ELF-1 (cell line): ENCODE results near the gene WRAP73.

Source experiments
- DNase-seq: peaks from one replicate; pipeline ENCODE4 v3.0.0-alpha.2; 2016; ENCODE audit warnings: low read depth, low spot score

The WRAP73 gene

GRCh38 chr1:3649342-3650247 is at the start of gene WRAP73:
Gene WRAP73, minus strand, starts transcription at chr1:3650103. Its CDS starts 104 bp downstream, at chr1:3649999.
- peak; percentile 94 for DNase-seq

DNA sequence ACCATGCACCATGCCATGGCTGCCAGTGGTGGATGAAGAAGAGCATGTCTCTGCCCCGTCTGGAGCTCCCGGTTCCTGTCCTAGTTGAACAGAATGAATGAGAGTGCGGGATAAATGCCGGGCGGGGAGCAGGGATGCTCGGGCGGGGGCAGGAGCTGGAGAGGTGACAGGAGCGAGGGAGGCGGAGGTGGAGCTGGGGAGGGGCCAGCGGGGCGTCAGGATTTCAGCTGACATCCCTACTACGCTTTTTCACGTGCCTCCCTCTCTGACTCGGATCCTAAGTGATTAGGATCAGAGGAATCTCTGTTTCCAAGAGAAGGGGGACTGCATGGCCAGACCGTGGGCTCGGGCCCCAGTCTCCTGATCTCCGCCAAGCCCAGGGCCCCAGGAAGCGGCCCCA is 49.7 kb upstream of the WRAP73 start:
- DNase-seq: no peak

GRCh38 chr1:3698660-3699408 is 48.9 kb upstream of the WRAP73 start:
- no peak for DNase-seq

DNA sequence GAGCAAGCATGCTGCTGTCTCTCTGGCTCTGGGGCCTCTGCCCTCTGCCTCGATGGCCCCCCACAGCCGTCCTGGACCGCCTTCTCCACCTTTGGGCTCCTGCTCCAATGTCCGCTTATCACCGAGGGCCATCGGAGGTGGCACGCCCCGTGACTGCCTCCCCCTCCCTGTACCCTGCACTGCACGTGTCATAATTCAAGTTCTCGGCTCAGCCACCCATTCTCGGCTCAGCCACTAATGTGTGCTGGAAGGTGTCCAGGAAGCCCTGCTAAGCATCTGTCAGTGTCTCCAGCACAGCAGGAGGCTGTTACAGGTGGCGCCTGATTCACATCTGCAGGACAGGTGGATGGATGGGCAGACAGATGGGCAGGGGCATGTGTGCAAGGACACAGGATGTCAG is 47.9 kb upstream of the WRAP73 start:
- no peak for DNase-seq

DNA sequence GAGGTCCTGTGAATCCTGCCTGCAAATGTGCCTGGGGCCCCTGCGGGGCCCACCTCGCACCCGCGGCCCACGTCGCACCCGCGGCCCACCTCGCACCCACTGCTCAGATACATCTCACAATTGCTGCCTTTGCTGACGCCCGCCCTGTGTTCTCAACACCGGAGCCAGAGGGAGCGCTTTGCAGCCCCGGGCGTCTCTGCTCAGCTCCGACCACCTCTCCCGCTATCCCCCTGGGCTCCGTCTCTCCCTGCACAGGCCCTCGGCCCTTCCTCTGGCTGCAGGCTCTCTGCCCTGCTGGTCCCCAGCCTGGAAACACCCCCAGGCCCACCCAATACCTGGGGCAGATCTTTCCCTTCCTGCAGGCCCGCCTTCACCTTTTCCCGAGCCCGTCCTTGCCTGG is 47.2 kb upstream of the WRAP73 start:
- DNase-seq: no peak

DNA sequence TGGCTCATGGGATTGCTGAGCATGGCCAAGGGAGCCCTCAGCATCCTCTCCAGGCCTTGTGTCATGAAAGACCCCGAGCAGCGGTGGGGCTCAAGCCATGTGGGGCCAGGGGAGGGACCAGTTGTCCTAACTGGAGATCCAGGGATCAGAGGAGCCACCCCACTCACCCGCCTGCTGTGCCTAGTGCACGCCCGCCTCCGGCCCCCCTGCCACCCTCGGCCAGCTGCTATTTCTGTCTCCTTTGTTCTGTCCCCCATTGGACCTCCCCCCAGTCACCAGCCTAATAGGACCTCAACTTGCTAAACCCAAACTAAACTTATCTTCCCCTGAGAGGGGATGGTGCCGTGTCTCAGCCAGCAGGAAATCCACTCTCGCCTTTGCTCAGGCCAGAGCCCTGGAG is 46.8 kb upstream of the WRAP73 start:
- no peak for DNase-seq

DNA sequence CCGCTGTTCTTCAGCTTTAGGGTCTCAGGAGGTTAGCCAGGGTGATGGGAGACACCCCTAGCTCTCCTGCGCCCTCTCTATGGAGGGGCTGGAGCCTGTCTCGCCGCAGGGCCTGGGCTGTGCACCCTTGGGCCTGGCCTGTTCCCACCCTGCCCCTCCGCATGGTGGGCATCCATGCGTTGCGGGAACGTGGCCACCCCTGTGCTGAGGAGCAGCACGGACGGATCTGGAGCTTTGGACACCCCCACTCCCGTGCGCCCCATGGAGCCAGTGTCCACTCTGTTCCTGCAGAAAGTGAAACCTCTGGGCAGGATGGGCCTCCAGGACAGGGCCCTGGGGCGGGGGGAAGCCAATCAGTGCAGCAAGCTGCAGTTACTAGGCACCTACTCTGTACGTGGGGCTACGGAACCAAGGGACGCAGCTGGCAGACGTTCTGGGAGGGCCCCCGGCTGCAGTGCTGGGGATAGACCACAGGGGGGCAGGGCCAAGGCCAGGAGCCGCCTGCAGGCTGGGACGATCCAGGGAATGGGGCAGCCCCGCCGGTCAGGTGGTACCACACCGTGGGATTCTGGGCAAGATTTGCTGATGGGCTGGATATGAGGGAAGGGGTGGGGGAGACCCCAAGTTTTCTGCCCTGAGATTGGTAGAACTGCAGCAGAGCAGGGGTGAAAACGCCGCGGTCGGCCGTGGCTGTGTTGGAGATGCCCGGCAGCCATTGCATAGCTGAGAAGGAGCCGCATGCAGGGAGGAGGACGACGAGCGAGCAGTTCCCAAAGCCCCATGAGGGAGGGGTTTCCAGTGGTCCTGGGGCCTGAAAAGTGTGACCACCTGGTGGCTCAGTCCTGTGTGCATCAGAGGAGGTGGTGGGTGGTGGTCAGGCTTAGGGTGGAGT is 45.7 kb upstream of the WRAP73 start:
- peak; percentile 69 for DNase-seq

GRCh38 chr1:3693321-3693720 is 43.4 kb upstream of the WRAP73 start:
- DNase-seq: no peak

DNA sequence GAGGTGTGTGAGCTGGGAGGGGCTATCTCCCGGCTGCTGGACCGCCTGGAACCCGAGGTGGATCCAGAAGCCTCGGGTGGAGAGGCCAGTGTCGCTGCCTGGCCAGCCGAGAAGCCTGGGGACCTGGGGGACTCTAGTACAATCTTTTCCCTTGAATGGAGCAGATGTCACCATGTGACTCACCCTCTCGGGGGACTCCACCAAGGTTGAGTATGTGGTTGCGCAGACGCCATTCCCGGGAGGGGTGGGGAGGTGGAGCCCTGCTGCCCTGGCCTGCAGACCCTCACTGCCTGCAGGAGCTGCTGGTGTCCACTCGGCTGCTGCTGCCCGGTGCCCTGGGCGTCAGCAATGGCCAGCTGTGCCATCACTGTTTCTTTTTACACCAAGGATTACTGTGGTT is 42.7 kb upstream of the WRAP73 start:
- DNase-seq: no peak

DNA sequence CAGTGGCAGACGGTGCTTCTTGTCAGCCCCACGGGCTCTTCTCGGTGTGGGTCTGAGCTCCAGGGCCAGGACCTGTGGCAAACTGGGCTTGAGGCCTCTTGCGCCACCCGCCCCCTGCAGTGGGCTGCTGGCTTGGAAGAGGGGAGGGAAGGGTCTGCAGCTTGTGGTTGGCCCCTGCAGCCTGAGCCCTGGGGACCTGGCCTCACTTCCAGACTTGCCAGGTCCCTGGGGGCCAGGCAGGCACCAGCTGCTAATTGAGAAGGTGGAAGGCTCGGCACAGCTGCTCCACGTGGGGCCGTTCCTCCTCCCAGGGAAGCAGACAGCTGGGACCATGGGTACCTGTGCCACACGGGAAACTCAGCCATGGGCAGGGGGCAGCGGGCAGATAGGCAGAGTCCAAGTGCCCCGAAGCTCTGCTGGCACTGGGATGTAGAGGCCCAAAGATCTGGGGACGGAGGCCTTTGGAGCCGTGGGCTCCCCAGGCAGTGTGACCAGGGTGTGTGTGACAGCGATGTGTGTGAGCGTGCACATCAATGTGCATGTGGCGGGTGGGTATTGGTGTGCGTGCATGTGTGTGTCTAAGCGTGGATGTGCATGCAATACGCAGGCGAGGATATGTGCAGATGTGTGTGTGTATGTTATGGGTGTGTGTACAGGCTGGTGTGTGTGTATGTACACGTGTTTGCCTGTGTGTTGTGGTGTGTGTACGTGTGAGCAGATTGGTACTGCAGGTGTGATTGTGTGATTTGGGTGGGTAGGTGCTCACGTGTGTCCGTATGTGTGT is 41.7 kb upstream of the WRAP73 start:
- DNase-seq: no peak

GRCh38 chr1:3690282-3691065 is 40.6 kb upstream of the WRAP73 start:
- DNase-seq: no peak

GRCh38 chr1:3689138-3689750 is 39.3 kb upstream of the WRAP73 start:
- DNase-seq: no peak

DNA sequence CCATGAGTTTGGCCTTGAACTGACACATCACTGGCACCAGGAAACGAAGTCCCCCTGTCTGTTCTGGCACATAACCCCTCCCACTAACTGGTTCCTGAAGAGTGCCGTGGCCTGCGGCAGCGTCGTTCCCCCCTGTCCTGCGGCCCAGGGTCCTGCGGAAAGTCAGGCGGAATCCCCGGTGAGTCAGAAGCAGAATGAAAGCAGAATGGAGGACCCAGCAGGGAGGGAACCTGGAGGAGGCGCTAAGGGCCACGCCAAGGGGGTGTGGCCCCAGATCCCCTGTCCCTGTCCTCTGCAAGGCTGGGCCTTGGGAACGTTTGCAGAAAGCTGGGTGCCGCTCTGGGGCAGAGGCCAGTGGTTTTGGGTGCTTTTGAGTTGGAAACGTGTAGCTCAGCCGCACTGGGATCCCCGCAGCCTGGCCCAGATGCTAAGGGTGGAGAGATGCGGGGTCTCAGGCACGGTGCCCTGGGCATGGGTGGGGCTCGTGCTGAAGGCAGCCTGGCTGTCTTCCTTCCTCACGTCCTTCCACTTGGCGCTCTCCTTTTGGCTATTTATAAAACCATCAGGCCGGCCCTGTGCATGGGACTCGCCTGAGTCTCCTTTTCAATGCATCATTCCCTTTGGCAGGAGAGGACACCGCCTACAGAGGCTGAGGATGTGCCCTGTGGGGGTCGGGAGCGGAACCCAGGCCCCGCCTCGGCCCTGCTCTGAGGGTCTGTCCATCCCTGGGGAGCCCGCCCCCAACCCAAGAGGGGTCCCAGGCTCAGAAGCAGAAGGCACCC is 38.6 kb upstream of the WRAP73 start:
- peak; percentile 70 for DNase-seq

GRCh38 chr1:3687504-3687903 is 37.6 kb upstream of the WRAP73 start:
- DNase-seq: no peak

DNA sequence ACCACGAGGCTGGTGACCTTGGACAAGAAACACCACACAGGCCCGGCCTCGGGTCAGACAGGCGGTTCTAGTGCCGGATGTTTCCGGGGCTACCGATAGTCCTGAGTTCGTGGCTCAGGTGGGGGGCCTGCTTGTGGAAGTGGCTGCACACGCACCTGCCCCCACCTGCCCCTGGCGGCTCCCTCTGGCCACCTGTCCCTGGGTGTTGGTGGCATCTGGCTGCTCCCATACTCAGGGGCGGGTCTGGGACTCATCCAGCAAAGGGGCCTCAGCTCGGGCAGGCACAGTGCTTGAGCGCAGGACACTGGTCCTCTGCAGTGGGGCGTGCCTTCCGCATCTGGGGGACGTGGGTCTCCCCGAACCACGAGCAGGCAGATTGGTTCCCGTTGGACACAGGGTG is 36.0 kb upstream of the WRAP73 start:
- no peak for DNase-seq

- no peak for DNase-seq
Observed at GRCh38 chr1:3685222-3685621, 35.3 kb upstream of the WRAP73 start.

DNA sequence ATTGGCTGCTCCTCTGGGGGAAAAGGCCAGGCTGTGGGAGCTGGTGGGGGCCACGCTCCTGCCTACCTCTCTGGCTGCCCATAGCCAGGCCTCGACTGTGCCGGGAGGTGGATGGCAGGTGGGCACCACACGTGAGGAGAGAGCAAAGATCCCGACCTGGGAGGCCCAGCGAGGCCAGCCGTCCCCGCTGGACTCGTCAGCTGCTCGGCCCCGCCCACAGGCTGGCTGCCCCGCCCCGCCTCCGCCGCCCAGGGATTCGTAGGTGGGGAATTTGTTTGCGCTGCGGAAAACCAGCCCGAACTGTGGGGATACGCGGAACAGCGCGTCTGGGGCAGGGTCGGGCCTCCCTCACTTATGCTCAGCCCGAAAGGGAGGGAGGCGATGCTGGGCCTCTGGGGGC is 34.1 kb upstream of the WRAP73 start:
- no peak for DNase-seq

DNA sequence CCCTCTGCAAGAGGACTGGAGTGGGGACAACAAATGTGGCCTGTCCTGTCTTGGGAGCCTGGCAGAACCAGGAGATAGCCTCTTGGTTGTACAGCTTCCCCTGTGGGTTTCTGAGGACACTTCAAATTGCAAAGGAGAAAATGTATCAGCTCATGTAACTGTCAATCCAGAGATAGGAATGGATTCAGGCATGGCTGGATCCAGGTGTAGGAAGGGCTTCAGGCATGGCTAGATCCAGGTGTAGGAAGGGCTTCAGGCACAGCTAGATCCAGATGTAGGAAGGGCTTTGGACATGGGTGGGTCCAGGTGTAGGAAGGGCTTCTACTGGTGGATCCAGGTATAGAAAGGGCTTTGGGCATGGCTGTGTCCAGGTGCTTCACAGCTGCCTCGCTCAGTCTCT is 33.3 kb upstream of the WRAP73 start:
- DNase-seq: no peak
